Suppressor macrophage treated with lipopolysaccharide for 4 hours (primary cell): Measurements from ENCODE around the gene MRPL43.
A peak's percentile ranks its signal among the peaks of the same experiment; 100 is the strongest.
"Not testable (repeated sequence)": the region's sequence is repeated elsewhere in the genome, so short reads cannot be mapped to it uniquely, and the experiment has no call there.

Source experiments
- DNase-seq: peaks from one replicate; pipeline ENCODE4 v3.0.0-alpha.2; 2020

The MRPL43 gene

DNA sequence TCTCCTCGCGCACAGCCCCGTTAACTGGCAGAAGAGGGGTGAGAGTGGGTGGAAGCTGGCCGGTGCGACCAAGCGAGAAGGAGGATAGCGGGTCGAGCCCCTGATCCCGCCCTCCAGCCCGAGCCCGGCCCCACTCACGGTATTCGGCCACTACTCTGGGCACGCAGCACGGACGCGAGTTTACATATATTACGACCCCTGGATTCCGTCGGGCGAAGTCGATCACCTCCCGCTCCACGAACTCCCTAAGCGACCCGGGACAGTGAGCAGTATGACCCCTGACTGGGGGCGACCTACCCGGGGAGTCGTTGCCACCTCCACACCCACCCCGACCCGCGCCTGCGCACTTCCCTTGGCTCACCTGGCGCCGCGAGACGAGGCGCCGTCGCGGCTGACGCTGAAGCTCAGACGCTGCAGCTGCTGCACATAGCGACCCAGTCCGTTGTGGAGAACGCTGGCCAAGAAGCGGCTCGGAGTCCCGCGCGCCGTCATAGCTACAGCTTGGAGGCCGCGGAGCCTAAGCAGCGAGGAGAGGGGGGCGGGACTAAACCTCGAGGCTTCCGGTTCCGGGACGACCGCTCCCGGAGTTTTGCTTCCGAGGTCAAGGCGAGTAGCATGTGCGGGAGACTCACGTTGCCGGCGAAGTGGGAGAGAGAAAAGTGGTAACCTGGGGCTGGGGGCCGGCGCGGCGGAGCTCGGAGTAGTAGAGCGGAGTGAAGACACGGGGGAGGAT lies at the start of gene MRPL43, which contains the start of gene TWNK:
MRPL43 (minus strand) TSS at position 546 of the 733 bp plus-strand sequence; CDS start at position 492, 54 bp downstream.
TWNK (plus strand) TSS at position 592 of the 733 bp plus-strand sequence. CDS start 668 bp downstream, outside the sequence.
- DNase-seq: peak; percentile 87

DNA sequence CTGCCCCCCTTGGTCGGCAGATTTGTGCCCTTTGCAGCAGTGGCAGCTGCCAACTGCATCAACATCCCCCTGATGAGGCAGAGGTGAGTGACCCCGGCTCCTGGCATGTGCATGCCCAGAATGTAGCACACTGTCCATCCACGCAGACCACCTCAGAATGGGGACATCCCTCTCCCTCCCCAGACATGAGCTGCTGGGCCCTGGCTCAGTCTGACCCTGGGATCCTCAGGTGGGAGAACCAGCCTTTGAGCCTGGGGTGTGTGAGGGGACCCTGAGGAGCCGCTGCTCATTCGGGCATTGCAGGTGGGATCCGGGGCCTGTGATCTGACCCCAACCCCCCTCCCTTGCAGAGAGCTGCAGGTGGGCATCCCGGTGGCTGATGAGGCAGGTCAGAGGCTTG lies 49.4 kb upstream of the MRPL43 start:
- no peak for DNase-seq

DNA sequence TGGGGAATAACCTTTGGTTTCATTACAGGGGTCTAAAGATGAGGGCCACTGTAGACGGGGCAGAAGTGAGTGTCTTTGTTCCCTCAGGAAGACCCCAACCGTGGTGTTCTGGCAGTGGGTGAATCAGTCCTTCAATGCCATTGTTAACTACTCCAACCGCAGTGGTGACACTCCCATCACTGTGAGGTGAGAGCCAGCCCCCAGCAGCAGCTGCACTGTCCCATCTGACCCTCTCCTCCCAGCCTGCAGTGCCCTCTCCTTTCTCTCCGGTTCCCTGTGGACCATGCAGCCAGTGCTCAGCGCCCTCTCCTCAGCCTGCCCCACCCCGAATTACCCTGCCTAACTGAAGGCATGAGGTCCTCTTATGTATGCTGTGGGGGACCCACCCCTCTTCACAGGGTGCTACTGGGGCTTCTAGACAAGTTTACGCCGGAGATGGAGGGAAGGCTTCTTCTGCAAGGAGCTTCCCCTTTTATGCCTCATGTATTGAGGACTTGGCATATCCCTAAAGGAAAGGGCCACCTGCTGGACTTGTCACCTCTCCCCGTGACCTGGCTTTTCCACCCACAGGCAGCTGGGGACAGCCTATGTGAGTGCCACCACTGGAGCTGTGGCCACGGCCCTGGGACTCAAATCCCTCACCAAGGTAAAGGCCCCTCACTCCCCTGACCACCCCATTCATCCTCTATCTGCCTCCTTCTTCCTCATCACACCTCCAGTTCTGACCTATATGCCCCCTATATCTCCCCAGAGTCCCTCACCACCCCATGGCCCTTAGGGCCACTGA lies 48.8 kb upstream of the MRPL43 start:
- DNase-seq: no peak

GRCh38 chr10:101035314-101035713 lies 48.0 kb upstream of the MRPL43 start:
- DNase-seq: no peak

- DNase-seq: not testable (repeated sequence)
These were observed 47.1 kb upstream of the MRPL43 start for GRCh38 chr10:101034404-101034803.

- no peak for DNase-seq
These were observed 46.0 kb upstream of the MRPL43 start for GRCh38 chr10:101033276-101033675.

GRCh38 chr10:101032637-101033224 lies 45.4 kb upstream of the MRPL43 start:
- DNase-seq: peak; percentile 72

- DNase-seq: peak; percentile 90
These were observed 44.7 kb upstream of the MRPL43 start for GRCh38 chr10:101031796-101032636.

- DNase-seq: peak; percentile 97
These were observed 44.0 kb upstream of the MRPL43 start, which contains the start of the genes PDZD7 and SFXN3 for GRCh38 chr10:101031128-101031795. TSS of gene PDZD7 (minus strand) at chr10:101031129. CDS start at chr10:101030219, 910 bp downstream. TSS of gene SFXN3 (plus strand) at chr10:101031234. CDS start at chr10:101034695, 3,461 bp downstream.

DNA sequence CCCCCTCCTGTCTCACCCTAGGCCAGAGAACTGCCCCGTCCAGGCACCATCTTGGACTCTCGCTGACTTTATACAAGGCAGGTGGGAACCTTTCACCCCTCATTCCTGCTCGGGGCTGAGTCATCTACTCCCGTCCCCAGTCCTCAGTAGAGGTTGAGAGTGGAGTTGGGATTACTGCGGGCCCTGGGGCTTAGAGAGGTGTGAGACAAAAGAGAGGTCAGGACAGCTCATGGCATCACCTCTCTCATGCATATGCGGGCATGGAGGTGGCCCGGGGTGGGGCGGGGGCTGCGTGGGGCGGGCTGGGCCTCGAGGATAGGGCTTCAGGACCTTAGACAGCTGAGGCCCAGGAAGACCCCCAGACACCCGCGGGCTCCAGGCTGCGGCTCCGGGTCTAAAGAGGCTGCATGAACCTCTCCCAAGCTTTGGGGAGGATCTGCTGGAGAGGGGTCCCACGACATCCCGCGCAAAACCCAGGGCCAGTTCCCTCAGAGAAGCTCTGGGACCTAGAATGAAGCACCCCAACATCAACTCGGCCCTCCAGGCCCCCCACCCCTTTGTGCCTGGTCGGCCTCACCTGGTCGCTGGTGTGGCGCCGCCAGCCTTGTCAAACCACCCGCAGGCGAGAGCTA lies 43.3 kb upstream of the MRPL43 start:
- DNase-seq: no peak

GRCh38 chr10:101029520-101030295 lies 42.4 kb upstream of the MRPL43 start:
- DNase-seq: no peak

GRCh38 chr10:101028446-101029337 lies 41.4 kb upstream of the MRPL43 start:
- peak; percentile 90 for DNase-seq

DNA sequence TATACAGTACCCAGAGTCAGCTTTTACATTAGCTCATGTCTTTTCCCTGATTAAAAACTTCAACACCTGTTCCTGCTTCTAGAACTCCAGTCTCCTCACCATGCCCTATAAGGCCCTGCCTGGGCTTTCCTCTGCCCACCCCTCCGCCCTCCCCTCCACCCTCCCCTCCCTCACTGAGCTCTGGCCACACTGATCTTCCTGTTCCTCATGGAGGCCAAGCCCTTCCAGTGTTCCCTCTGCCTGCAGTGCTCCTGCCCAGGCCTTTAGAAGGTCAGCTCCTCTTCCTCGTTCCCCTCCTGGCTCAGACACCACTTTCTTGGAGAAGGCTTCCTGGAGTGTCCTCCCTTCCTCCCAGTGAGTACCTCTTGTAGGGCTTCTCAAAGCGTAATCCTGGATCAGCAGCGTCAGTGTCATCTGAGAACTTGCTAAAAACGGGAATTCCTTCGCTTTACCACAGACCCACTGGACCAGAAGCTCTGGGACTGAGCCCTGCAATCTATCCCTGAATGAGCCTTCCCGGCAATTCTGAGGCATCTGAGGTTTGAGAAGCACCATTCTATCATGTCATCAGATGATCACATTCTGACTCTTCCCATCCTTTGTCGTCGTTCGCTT lies 39.9 kb upstream of the MRPL43 start:
- DNase-seq: peak; percentile 59

DNA sequence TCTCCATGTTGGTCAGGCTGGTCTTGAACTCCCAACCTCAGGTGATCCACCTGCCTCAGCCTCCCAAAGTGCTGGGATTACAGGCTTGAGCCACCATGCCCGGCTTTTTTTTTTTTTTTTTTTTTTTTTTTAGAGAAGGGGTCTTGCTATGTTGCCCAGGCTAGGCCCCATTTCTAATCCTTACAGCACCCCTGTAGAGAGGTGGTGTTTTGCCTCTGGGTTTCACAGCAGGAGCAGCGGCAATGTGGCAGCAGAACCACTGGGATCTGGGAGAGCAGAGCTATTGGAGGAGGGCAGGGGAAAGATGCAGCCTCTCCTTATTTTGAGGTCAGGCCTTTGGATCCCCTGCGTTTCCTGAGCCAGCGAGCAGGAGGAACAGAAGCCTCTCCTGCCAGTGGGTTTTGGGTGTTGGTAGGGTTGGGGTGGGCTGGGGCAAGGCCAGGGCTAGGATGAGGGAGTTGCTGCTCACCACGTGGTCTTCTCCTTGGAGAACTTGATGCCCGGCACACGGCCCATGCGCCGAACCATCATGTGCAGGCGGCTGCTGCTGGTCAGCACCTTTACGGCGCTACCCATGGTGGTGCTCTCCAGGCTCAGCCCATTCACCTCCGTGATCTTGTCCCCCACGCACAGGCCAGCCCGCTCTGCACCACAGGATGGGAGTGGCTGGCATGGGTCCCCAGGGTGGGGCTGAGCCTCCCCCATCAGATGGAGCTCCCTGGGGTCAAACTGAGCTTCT lies 35.8 kb upstream of the MRPL43 start:
- DNase-seq: no peak

DNA sequence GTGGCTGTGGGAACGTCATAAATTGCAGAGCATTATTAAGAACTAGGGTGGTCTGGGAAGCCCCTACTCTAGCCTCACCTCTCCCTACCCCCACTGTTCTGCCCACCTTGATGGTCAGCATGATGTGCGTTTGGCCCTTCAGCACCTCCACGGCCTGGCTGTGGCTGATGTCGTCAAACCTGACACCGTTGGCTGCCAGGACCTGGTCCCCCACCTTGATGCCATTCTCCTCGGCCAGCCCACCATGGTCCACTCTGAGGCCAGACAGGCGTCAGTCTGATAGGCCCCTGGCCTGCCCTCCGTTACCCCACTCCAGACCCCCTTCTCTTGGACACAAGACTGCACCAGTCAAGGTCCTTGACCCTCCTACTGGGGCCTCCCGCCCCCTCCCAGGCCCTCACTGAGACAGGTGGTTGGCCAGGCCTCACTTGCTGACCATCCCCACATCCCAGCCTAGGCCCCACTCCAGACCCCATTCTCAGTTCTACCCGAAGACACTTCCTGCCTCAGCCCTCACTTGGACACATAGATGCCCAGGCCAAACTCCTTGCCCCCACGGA lies 34.5 kb upstream of the MRPL43 start:
- DNase-seq: no peak

- no peak for DNase-seq
These were observed 33.9 kb upstream of the MRPL43 start for GRCh38 chr10:101021239-101021638.

DNA sequence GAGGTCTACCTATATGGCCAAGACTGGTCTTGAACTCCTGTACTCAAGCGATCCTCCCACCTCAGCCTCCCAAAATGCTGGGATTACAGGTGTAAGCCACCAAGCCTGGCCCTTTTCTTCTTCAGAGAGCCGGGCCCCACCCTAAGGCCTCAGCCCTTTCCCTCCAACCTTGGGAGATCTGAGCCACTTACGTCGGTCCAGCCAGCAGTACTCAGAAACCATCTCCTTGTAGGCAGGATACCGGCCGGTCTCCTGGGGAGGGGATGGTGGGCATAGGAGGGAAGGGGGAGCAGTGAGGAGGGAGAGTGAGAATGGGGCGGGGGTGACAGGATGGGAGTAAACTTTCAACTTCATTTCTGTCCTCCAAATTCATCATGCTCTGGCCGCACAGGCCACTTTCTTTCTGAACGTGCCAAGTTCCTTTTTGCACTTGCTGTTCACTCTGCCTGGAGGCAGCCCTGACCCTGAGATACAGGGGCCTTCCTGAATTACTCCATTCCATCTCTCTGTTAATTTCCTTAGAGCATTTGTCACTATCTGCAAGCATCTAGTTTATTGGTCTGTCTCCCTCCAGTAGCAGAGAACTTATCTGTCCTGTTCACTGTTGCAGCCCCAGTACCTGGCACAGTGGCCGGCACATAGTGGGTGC lies 33.3 kb upstream of the MRPL43 start:
- DNase-seq: peak; percentile 72

DNA sequence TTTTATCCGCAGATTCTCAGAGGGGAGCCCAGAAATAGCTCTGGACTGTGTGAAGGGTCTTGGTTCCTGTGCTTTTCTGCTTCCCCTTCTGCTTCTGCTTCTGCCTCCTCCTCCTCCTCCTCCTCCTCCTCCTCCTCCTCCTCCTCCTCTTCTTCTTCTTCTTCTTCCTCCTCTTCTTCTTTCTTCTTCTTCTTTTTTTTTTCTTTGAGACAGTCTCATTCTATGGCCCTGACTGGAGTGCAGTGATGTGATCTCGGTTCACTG lies 32.1 kb upstream of the MRPL43 start:
- no peak for DNase-seq
